GM12892 (cell line): ENCODE data around the gene PARP1.

Source experiments
- POLR2A ChIP-seq: IDR thresholded peaks from 2 replicates; pipeline ENCODE4 v1.6.1; 2011; ENCODE audit warnings: low read depth, low read length, control low read depth
- TAF1 ChIP-seq: IDR thresholded peaks from 2 replicates; pipeline ENCODE4 v1.6.1; 2011; ENCODE audit warnings: low read depth, mild to moderate bottlenecking, control low read depth, low read length, borderline replicate concordance

DNA sequence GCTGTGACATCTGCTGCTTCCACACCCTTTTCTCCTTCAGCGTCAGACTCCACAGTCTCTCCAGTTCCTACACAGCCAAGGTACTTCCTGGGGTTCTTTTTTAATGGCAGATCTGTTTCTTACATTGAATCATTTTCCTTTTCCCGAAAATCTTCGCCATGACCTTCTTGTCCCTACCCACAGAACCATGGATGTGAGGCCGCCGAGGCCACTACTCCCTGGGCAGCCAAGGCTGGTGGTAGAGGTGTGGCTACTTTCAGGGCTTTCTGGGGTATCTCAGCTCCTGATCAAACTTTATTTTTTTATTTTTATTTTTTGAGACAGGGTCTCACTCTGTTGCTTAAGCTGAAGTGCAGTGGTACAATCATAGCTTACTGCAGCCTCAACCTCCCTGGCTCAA, 89.4 kb downstream of the PARP1 start:
- TF ChIP-seq POLR2A (no peak), TAF1 (no peak)
